Parathyroid adenoma (tissue), 2 donors: ENCODE results near the gene ANXA4.

Source experiments
- H2AFZ ChIP-seq: fragments of 300-600 bp; sonication (generic); one replicate; pipeline ENCODE4 v1.7.0; 2017; ENCODE audit warnings: antibody characterized with exemption, mild to moderate bottlenecking
- H3K27ac ChIP-seq: fragments of 300-600 bp; sonication (generic); one replicate; pipeline ENCODE4 v1.7.0; 2017
- H3K27me3 ChIP-seq: fragments of 300-600 bp; sonication (generic); one replicate; pipeline ENCODE4 v1.7.0; 2017; ENCODE audit warnings: low read length; ENCODE audit not compliant: control insufficient read depth, insufficient read depth
- H3K36me3 ChIP-seq: fragments of 300-600 bp; sonication (generic); one replicate; pipeline ENCODE4 v1.7.0; 2017; ENCODE audit warnings: low read length; ENCODE audit not compliant: control insufficient read depth, insufficient read depth
- H3K4me1 ChIP-seq: fragments of 300-600 bp; sonication (generic); one replicate; pipeline ENCODE4 v1.7.0; 2017; ENCODE audit warnings: control low read depth
- H3K4me2 ChIP-seq: fragments of 300-600 bp; sonication (generic); one replicate; pipeline ENCODE4 v1.7.0; 2017; ENCODE audit warnings: low read length
- H3K4me3 ChIP-seq: fragments of 300-600 bp; sonication (generic); one replicate; pipeline ENCODE4 v1.7.0; 2017; ENCODE audit warnings: low read depth, low read length
- H3K79me2 ChIP-seq: fragments of 300-600 bp; sonication (generic); one replicate; pipeline ENCODE4 v1.7.0; 2017; ENCODE audit warnings: control low read depth
- H3K9ac ChIP-seq: fragments of 300-600 bp; sonication (generic); one replicate; pipeline ENCODE4 v1.7.0; 2017; ENCODE audit warnings: mild to moderate bottlenecking
- H3K9me3 ChIP-seq: fragments of 300-600 bp; sonication (generic); one replicate; pipeline ENCODE4 v1.7.0; 2017; ENCODE audit warnings: low read length; ENCODE audit not compliant: control insufficient read depth
- CTCF ChIP-seq: fragments of 300-600 bp; sonication (generic); IDR thresholded peaks from one replicate; pipeline ENCODE4 v1.7.0; 2017; ENCODE audit warnings: antibody characterized with exemption, mild to moderate bottlenecking
- donor health status: primary hyperparathyroidism.

Gene ANXA4

GRCh38 chr2:69741575-69742321 lies at the start of gene ANXA4:
Gene ANXA4 (plus strand): TSS chr2:69742134. CDS start chr2:69781566, 39,432 bp downstream.
- no peaks in the 10 kb centered on the region for H3K9me3 ChIP-seq
- peak within 1 kb of the TSS; percentile 96 for H2AFZ ChIP-seq
- peaks cover 12% of the 10 kb centered on the region for H3K4me1 ChIP-seq
- H3K4me3 ChIP-seq: peak within 1 kb of the TSS; percentile 93
- H3K4me2 ChIP-seq: peak within 1 kb of the TSS; percentile 94
- peaks cover 24% of the 10 kb centered on the region for H3K79me2 ChIP-seq
- no peaks in the 10 kb centered on the region for H3K27me3 ChIP-seq
- H3K27ac ChIP-seq: peak within 1 kb of the TSS; percentile 89
- no peaks in the 10 kb centered on the region for H3K36me3 ChIP-seq
- H3K9ac ChIP-seq: peak within 1 kb of the TSS; percentile 47
- TF ChIP-seq CTCF: no peak

GRCh38 chr2:69692424-69692823 lies 49.5 kb upstream of the ANXA4 start:
- TF ChIP-seq CTCF: no peak
- H3K9ac ChIP-seq: no peak overlapping the region

GRCh38 chr2:69693059-69693774 lies 48.7 kb upstream of the ANXA4 start:
- peak overlapping the region; percentile 30 for H3K4me2 ChIP-seq
- H3K4me1 ChIP-seq: peaks cover 47% of the 10 kb centered on the region
- H3K9ac ChIP-seq: no peak overlapping the region
- no peaks in the 10 kb centered on the region for H3K79me2 ChIP-seq
- H3K27me3 ChIP-seq: no peaks in the 10 kb centered on the region
- H3K36me3 ChIP-seq: no peaks in the 10 kb centered on the region
- no peak overlapping the region for H3K4me3 ChIP-seq
- peak overlapping the region; percentile 44 for H2AFZ ChIP-seq
- no peak for TF ChIP-seq CTCF
- no peaks in the 10 kb centered on the region for H3K9me3 ChIP-seq
- peak overlapping the region; percentile 94 for H3K27ac ChIP-seq

More at GRCh38 chr2:69692424-69692823, 49.5 kb upstream of the ANXA4 start:
- Histone ChIP-seq H2AFZ (no peak overlapping the region), H3K27me3 (no peaks in the 10 kb centered on the region), H3K4me1 (peaks cover 39% of the 10 kb centered on the region), H3K4me2 (no peak overlapping the region), H3K4me3 (no peak overlapping the region), H3K79me2 (no peaks in the 10 kb centered on the region), H3K36me3 (no peaks in the 10 kb centered on the region), H3K27ac (peak overlapping the region; percentile 94), H3K9me3 (no peaks in the 10 kb centered on the region)

GRCh38 chr2:69693775-69694450 lies 48.0 kb upstream of the ANXA4 start:
- no peaks in the 10 kb centered on the region for H3K27me3 ChIP-seq
- H3K9ac ChIP-seq: no peak overlapping the region
- peak overlapping the region; percentile 10 for H2AFZ ChIP-seq
- no peak for TF ChIP-seq CTCF
- H3K9me3 ChIP-seq: no peaks in the 10 kb centered on the region
- peaks cover 52% of the 10 kb centered on the region for H3K4me1 ChIP-seq
- H3K79me2 ChIP-seq: no peaks in the 10 kb centered on the region
- no peak overlapping the region for H3K4me3 ChIP-seq
- H3K27ac ChIP-seq: peak overlapping the region; percentile 94
- no peaks in the 10 kb centered on the region for H3K36me3 ChIP-seq
- peak overlapping the region; percentile 30 for H3K4me2 ChIP-seq
